CD14-positive monocyte (primary cell): ENCODE measurements around the gene ABCA6. TPM values are rescaled to one million over a fixed set of nuclear protein-coding genes. Genes with fewer than 3 reads are reported as not detected.

Experiments
- DNase-seq, 3 donors: peaks; one replicate each; pipeline ENCODE4 v3.0.0-alpha.2; 2011 to 2022
- H2AFZ ChIP-seq: 2 replicates; pipeline ENCODE4 v1.6.0; 2012; ENCODE audit warnings: mild to moderate bottlenecking, low read depth, low read length, inconsistent platforms; ENCODE audit not compliant: insufficient read depth, poor library complexity, severe bottlenecking
- H3K27ac ChIP-seq, 2 donors: 1 replicate in 1 of 2; 2 replicates in 1 of 2; pipeline ENCODE4 v1.5.1; 2012 to 2013; ENCODE audit warnings: low read length in 2 of 2, control low read depth in 1 of 2, inconsistent platforms in 1 of 2, low read depth in 1 of 2, mild to moderate bottlenecking in 1 of 2
- H3K27me3 ChIP-seq, 2 donors: one replicate each; pipeline versions ENCODE4 v1.6.0 to v1.6.1; 2011 to 2013; ENCODE audit warnings: low read length in 2 of 2; ENCODE audit not compliant: control insufficient read depth in 2 of 2, insufficient read depth in 2 of 2
- H3K36me3 ChIP-seq, 2 donors: replicated peaks in 1 of 2; 1 replicate in 1 of 2; 2 replicates in 1 of 2; pipeline versions ENCODE4 v1.5.1 to v1.6.1; 2012 to 2013; ENCODE audit warnings: low read length in 2 of 2, control low read depth in 1 of 2, inconsistent platforms in 1 of 2, mild to moderate bottlenecking in 1 of 2; ENCODE audit not compliant: insufficient read depth in 2 of 2, control insufficient read depth in 1 of 2
- H3K4me1 ChIP-seq, 2 donors: 1 replicate in 1 of 2; 2 replicates in 1 of 2; pipeline versions ENCODE4 v1.5.1 to v1.6.1; 2012 to 2013; ENCODE audit warnings: low read length in 2 of 2, control low read depth in 1 of 2, inconsistent platforms in 1 of 2, mild to moderate bottlenecking in 1 of 2, moderate library complexity in 1 of 2; ENCODE audit not compliant: insufficient read depth in 2 of 2, control insufficient read depth in 1 of 2
- H3K4me2 ChIP-seq: replicated peaks from 2 replicates; pipeline ENCODE3; 2012; ENCODE audit warnings: low read length, moderate library complexity, mild to moderate bottlenecking; ENCODE audit not compliant: poor library complexity, severe bottlenecking; ENCODE audit errors: extremely low read depth
- H3K4me3 ChIP-seq, 3 experiments: fragments of 200-600 bp in 1 of 3; sonication (generic) in 1 of 3; replicated peaks in 1 of 3; 1 replicate in 2 of 3; 2 replicates in 1 of 3; pipeline ENCODE4 v1.5.1; 2011 to 2013; ENCODE audit warnings: low read length in 3 of 3, mild to moderate bottlenecking in 3 of 3, control low read depth in 2 of 3, low read depth in 2 of 3, inconsistent platforms in 1 of 3, moderate library complexity in 1 of 3
- H3K79me2 ChIP-seq: 2 replicates; pipeline ENCODE4 v1.6.0; 2012; ENCODE audit warnings: mild to moderate bottlenecking, control low read depth, inconsistent platforms, low read length, moderate library complexity; ENCODE audit not compliant: insufficient read depth
- H3K9ac ChIP-seq: 2 replicates; pipeline ENCODE4 v1.6.0; 2017; ENCODE audit warnings: low read length, mild to moderate bottlenecking; ENCODE audit not compliant: insufficient read depth, poor library complexity, severe bottlenecking
- H3K9me3 ChIP-seq, 2 donors: replicated peaks in 1 of 2; 1 replicate in 1 of 2; 2 replicates in 1 of 2; pipeline versions ENCODE4 v1.5.1 to v1.6.1; 2012 to 2013; ENCODE audit warnings: low read length in 2 of 2, control low read depth in 1 of 2; ENCODE audit not compliant: control insufficient read depth in 1 of 2, insufficient read depth in 1 of 2
- H4K20me1 ChIP-seq: 2 replicates; pipeline ENCODE4 v1.6.0; 2012; ENCODE audit warnings: mild to moderate bottlenecking, low read length, control low read depth, moderate library complexity; ENCODE audit not compliant: insufficient read depth
- H3K27ac Mint-ChIP-seq, 7 donors: one replicate each; pipeline ENCODE4 v1.8.0; 2020; ENCODE audit warnings: mild to moderate bottlenecking in 7 of 7, mixed read lengths in 7 of 7, moderate library complexity in 6 of 7, inconsistent platforms in 2 of 7
- H3K27me3 Mint-ChIP-seq, 3 donors: one replicate each; pipeline ENCODE4 v1.8.0; 2021 to 2022; ENCODE audit warnings: low read depth in 3 of 3, mild to moderate bottlenecking in 3 of 3, mixed read lengths in 3 of 3, moderate library complexity in 3 of 3, inconsistent platforms in 1 of 3
- H3K36me3 Mint-ChIP-seq, 2 donors: one replicate each; pipeline ENCODE4 v1.8.0; 2020; ENCODE audit warnings: mixed read lengths in 2 of 2, inconsistent platforms in 1 of 2, mild to moderate bottlenecking in 1 of 2
- H3K4me1 Mint-ChIP-seq: one replicate; pipeline ENCODE4 v1.8.0; 2020; ENCODE audit warnings: mild to moderate bottlenecking, mixed read lengths
- H3K4me3 Mint-ChIP-seq, 2 donors: one replicate each; pipeline ENCODE4 v1.8.0; 2020; ENCODE audit warnings: mild to moderate bottlenecking in 2 of 2, mixed read lengths in 2 of 2, moderate library complexity in 1 of 2
- H3K9me3 Mint-ChIP-seq, 7 donors: one replicate each; pipeline ENCODE4 v1.8.0; 2020 to 2022; ENCODE audit warnings: mixed read lengths in 7 of 7, mild to moderate bottlenecking in 6 of 7, moderate library complexity in 6 of 7, inconsistent platforms in 2 of 7
- CTCF ChIP-seq: fragments of 200-600 bp; IDR thresholded peaks from one replicate; pipeline ENCODE4 v1.8.0; 2022; ENCODE audit warnings: antibody characterized with exemption, mild to moderate bottlenecking
- WGBS: methylation state at CpG from one replicate; pipeline ENCODE4 v1.1.5; 2013; ENCODE audit warnings: missing lambda C conversion rate; ENCODE audit not compliant: insufficient coverage; 5-methylcytosine and 5-hydroxymethylcytosine counted together
- intact Hi-C, 2 donors: fragments of 100-400 bp; cut with micrococcal nuclease; formaldehyde crosslinking; loops; one replicate each; pipeline versions ENCODE4 v1.15.0 to v1.15.1; 2023
- polyA plus RNA-seq, 3 donors: library from polyadenylated mRNA; depleted of rRNA in 1 of 3; unstranded in 2 of 3; stranded (reverse) in 1 of 3; fragments of 300-500 nt in 2 of 3; fragments of >200 nt in 1 of 3; fragmentation: Illumina TruSeq in 2 of 3; gene quantifications; 1 replicate in 2 of 3; 2 replicates in 1 of 3; pipeline ENCODE4 v1.2.3, GENCODE V29; 2012 to 2021

ABCA6 gene
- polyA plus RNA-seq, 3 donors, result 0.52 to 0.93 (median 0.76) TPM

DNA sequence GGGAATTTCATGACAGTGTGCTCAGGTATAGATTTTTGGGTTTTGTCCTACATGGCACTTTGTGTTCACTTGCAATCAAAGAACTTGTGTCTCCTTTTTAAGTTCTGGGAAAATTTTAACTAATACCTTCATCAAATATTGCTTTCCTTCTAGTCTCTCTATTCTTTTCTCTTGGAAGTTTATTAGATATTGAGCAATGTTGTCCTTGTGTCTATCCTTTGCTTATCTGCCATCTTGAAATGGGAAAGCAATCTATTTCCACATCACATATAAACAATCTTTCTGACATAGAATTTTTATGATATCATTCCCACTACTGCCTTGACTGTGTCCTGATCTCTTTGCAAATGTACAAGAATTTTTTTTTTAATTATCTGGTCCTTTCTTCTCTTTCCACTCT is 76.6 kb downstream of the ABCA6 start:
- intact Hi-C loops, result no loop called here
- DNase-seq, result no peak
- H3K4me3 ChIP-seq, result peak overlapping the region in 1 of 3 experiments; percentile 32
- Mint-ChIP-seq H3K9me3 (peaks cover 0 to 9% (median 3%) of the 10 kb centered on the region in 7 donors), H3K4me3 (no peak overlapping the region), H3K36me3 (peaks cover 0 to 3% of the 10 kb centered on the region in 2 donors), H3K27ac (peak overlapping the region in 4 of 7 donors; percentile 16 to 84 (median 68)), H3K4me1 (peaks cover 56% of the 10 kb centered on the region), H3K27me3 (no peaks in the 10 kb centered on the region)
- H3K9me3 ChIP-seq, result no peaks in the 10 kb centered on the region
- peaks cover 54% of the 10 kb centered on the region in 2 donors for H3K4me1 ChIP-seq
- H3K4me2 ChIP-seq, result no peak overlapping the region
- H3K27me3 ChIP-seq, result no peaks in the 10 kb centered on the region
- no peaks in the 10 kb centered on the region for H4K20me1 ChIP-seq
- H2AFZ ChIP-seq, result no peak overlapping the region
- H3K9ac ChIP-seq, result no peak overlapping the region
- H3K36me3 ChIP-seq, result no peaks in the 10 kb centered on the region
- no peak for TF ChIP-seq CTCF
- no peaks in the 10 kb centered on the region for H3K79me2 ChIP-seq
- H3K27ac ChIP-seq, result peak overlapping the region in 1 of 2 donors; percentile 86

GRCh38 chr17:69064476-69064875 is 77.2 kb downstream of the ABCA6 start:
- Histone ChIP-seq H3K4me2 (peak overlapping the region; percentile 29), H3K9me3 (no peaks in the 10 kb centered on the region), H3K9ac (no peak overlapping the region), H3K27ac (peak overlapping the region in 1 of 2 donors; percentile 75), H3K4me1 (peaks cover 54% of the 10 kb centered on the region in 2 donors), H3K27me3 (no peaks in the 10 kb centered on the region), H2AFZ (no peak overlapping the region), H3K36me3 (no peaks in the 10 kb centered on the region), H4K20me1 (no peaks in the 10 kb centered on the region), H3K79me2 (no peaks in the 10 kb centered on the region), H3K4me3 (peak overlapping the region in 1 of 3 experiments; percentile 32)
- Mint-ChIP-seq H3K27ac (peak overlapping the region; percentile 66 to 85 (median 84)), H3K9me3 (peaks cover 0 to 9% (median 3%) of the 10 kb centered on the region in 7 donors), H3K4me1 (peaks cover 56% of the 10 kb centered on the region), H3K36me3 (peaks cover 0 to 3% of the 10 kb centered on the region in 2 donors), H3K27me3 (no peaks in the 10 kb centered on the region), H3K4me3 (peak overlapping the region in 1 of 2 donors; percentile 22)
- DNase-seq, result peak in 2 of 3 donors; percentile 54 to 70
- no CpG with 5 or more reads among the region's 1 CpG for WGBS
- no peak for TF ChIP-seq CTCF
- intact Hi-C loops, result no loop called here
